ENCODE results near the gene PLEKHG4.

PLEKHG4 gene

GRCh38 chr16:67336648-67337047, 57.3 kb downstream of the PLEKHG4 start:
- no peak overlapping the region for H3K27ac Mint-ChIP-seq
- H3K36me3 Mint-ChIP-seq = peaks cover 3% of the 10 kb centered on the region
- no peaks in the 10 kb centered on the region for H3K4me1 Mint-ChIP-seq
- DNase-seq (ENCODE audit: low spot score in 2 of 2) (no peak), ATAC-seq (ENCODE audit: low read depth) (no peak)
- H3K4me3 Mint-ChIP-seq = no peak overlapping the region
- peaks cover 3% of the 10 kb centered on the region for H3K9me3 Mint-ChIP-seq
- no peaks in the 10 kb centered on the region for H3K27me3 Mint-ChIP-seq

Data from memory B cell (primary cell).